Gastroesophageal sphincter (tissue), 4 donors: ENCODE results near the gene SENP7. TPM values are rescaled to one million over a fixed set of nuclear protein-coding genes. Genes with fewer than 3 reads are reported as not detected.
"Not testable (repeated sequence)": the region's sequence is repeated elsewhere in the genome, so short reads cannot be mapped to it uniquely, and the experiment has no call there.

Experiments used
- ATAC-seq: fragments of 150-250 bp; one replicate; pipeline ENCODE4 v1.9.1; 2016; ENCODE audit warnings: mild to moderate bottlenecking, moderate library complexity
- H3K27ac ChIP-seq, 4 donors: fragments of 200-600 bp; sonication (generic) in 3 of 4; 1 replicate in 3 of 4; 2 replicates in 1 of 4; pipeline ENCODE4 v1.5.1; 2016 to 2019
- H3K27me3 ChIP-seq: fragments of 200-600 bp; sonication (generic); one replicate; pipeline ENCODE4 v1.5.1; 2019
- H3K36me3 ChIP-seq, 2 donors: fragments of 200-600 bp; sonication (generic); one replicate each; pipeline ENCODE4 v1.5.1; 2019; ENCODE audit warnings: control low read depth in 1 of 2
- H3K4me1 ChIP-seq, 3 donors: fragments of 200-600 bp; sonication (generic); 1 replicate in 2 of 3; 2 replicates in 1 of 3; pipeline ENCODE4 v1.5.1; 2016 to 2019; ENCODE audit warnings: control low read depth in 2 of 3
- H3K4me3 ChIP-seq, 2 donors: fragments of 200-600 bp; sonication (generic); one replicate each; pipeline ENCODE4 v1.5.1; 2019; ENCODE audit warnings: mild to moderate bottlenecking in 1 of 2, moderate library complexity in 1 of 2
- H3K9me3 ChIP-seq, 3 donors: fragments of 200-600 bp; sonication (generic); one replicate each; pipeline ENCODE4 v1.5.1; 2017 to 2019; ENCODE audit warnings: control low read depth in 2 of 3
- EP300 ChIP-seq: sonication (generic); formaldehyde crosslinking; IDR thresholded peaks from one replicate; pipeline ENCODE4 v1.6.1; 2017; ENCODE audit warnings: antibody characterized with exemption, mild to moderate bottlenecking
- POLR2A ChIP-seq, 2 donors: fragments of 450-650 bp; IDR thresholded peaks; one replicate each; pipeline ENCODE4 v1.6.1; 2017; ENCODE audit warnings: antibody characterized with exemption in 2 of 2, mild to moderate bottlenecking in 2 of 2, moderate library complexity in 1 of 2
- POLR2AphosphoS5 ChIP-seq: sonication (generic); formaldehyde crosslinking; IDR thresholded peaks from one replicate; pipeline ENCODE4 v1.6.1; 2017; ENCODE audit warnings: antibody characterized with exemption
- WGBS, 2 donors: methylation state at CpG; one replicate each; pipeline ENCODE4 v1.1.5; 2018; ENCODE audit warnings: low coverage in 1 of 2; 5-methylcytosine and 5-hydroxymethylcytosine counted together
- total RNA-seq, 4 donors: library from RNA; depleted of rRNA; stranded (reverse); fragments of >200 nt; gene quantifications; one replicate each; pipeline ENCODE4 v1.1.0, GENCODE V29; 2016
- TF ChIP-seq, protein P1 (sequence below), 4 experiments: fragments of 200-600 bp in 2 of 4; fragments of 450-650 bp in 2 of 4; sonication (generic) in 1 of 4; IDR thresholded peaks; one replicate each; pipeline ENCODE4 v1.5.1; 2017 to 2019; ENCODE audit warnings: antibody characterized with exemption in 4 of 4, mild to moderate bottlenecking in 2 of 4, moderate library complexity in 2 of 4

Gene SENP7
- total RNA-seq, 4 donors from 2014 or later: 14.8 to 41.4 (median 23.0) TPM

GRCh38 chr3:101312545-101312944 lies 200.5 kb downstream of the SENP7 start:
- Histone ChIP-seq H3K9me3 (peaks cover 0 to 17% (median 0%) of the 10 kb centered on the region in 3 donors), H3K27me3 (no peaks in the 10 kb centered on the region), H3K36me3 (no peaks in the 10 kb centered on the region), H3K4me1 (peaks cover 3 to 24% (median 5%) of the 10 kb centered on the region in 3 donors), H3K27ac (no peak overlapping the region), H3K4me3 (no peak overlapping the region)
- TF ChIP-seq EP300 (no peak), POLR2AphosphoS5 (no peak), POLR2A (IDR thresholded peaks at IDR 0.05) (no peak)
- TF ChIP-seq, protein P1, sequence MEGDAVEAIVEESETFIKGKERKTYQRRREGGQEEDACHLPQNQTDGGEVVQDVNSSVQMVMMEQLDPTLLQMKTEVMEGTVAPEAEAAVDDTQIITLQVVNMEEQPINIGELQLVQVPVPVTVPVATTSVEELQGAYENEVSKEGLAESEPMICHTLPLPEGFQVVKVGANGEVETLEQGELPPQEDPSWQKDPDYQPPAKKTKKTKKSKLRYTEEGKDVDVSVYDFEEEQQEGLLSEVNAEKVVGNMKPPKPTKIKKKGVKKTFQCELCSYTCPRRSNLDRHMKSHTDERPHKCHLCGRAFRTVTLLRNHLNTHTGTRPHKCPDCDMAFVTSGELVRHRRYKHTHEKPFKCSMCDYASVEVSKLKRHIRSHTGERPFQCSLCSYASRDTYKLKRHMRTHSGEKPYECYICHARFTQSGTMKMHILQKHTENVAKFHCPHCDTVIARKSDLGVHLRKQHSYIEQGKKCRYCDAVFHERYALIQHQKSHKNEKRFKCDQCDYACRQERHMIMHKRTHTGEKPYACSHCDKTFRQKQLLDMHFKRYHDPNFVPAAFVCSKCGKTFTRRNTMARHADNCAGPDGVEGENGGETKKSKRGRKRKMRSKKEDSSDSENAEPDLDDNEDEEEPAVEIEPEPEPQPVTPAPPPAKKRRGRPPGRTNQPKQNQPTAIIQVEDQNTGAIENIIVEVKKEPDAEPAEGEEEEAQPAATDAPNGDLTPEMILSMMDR (IDR thresholded peaks at IDR 0.05): no peak
- no peak for ATAC-seq
- 97 to 100% methylated on average over 2 of the region's 2 CpGs for WGBS, 2 donors

DNA sequence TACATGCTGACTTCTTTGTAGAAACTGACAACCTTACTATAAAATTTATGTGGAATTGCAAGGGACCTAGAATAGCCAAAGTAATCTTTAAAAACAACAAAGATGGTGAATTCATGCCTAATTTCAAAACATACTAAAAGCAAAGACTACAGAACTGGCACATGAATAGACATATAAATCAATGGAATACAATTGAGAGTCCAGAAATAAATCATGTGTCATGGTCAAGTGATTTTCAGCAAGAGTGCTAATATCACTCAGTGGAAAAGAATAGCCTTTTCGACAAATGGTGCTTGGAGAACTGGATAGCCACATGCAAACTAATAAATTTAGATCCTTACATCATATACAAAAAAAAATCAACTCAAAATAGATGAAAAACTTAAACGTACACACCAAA lies 201.3 kb downstream of the SENP7 start:
- H3K27ac ChIP-seq: no peak overlapping the region
- H3K9me3 ChIP-seq: peaks cover 0 to 18% (median 0%) of the 10 kb centered on the region in 3 donors
- TF ChIP-seq POLR2A (IDR thresholded peaks at IDR 0.05) (no peak), POLR2AphosphoS5 (no peak), EP300 (no peak)
- TF ChIP-seq, protein P1 (IDR thresholded peaks at IDR 0.05): no peak
- no peaks in the 10 kb centered on the region for H3K36me3 ChIP-seq
- no peak overlapping the region for H3K4me3 ChIP-seq
- 59 to 72% methylated on average over 2 of the region's 2 CpGs for WGBS, 2 donors
- no peaks in the 10 kb centered on the region for H3K27me3 ChIP-seq
- H3K4me1 ChIP-seq: peaks cover 3 to 24% (median 5%) of the 10 kb centered on the region in 3 donors
- no peak for ATAC-seq

- Histone ChIP-seq H3K4me3 (no peak overlapping the region), H3K36me3 (no peaks in the 10 kb centered on the region), H3K27me3 (no peaks in the 10 kb centered on the region), H3K9me3 (peaks cover 0 to 18% (median 0%) of the 10 kb centered on the region in 3 donors), H3K4me1 (peaks cover 3 to 24% (median 5%) of the 10 kb centered on the region in 3 donors), H3K27ac (peak overlapping the region in 2 of 4 donors; percentile 44 to 55)
- TF ChIP-seq, protein P1 (IDR thresholded peaks at IDR 0.05): no peak
- TF ChIP-seq POLR2A (IDR thresholded peaks at IDR 0.05): no peak
- no peak for TF ChIP-seq EP300
- TF ChIP-seq POLR2AphosphoS5: no peak
- ATAC-seq: no peak
Measured at GRCh38 chr3:101310978-101311375, 202.0 kb downstream of the SENP7 start.

GRCh38 chr3:101308147-101308772 lies 204.8 kb downstream of the SENP7 start:
- Histone ChIP-seq H3K9me3 (peaks cover 0 to 18% (median 0%) of the 10 kb centered on the region in 3 donors), H3K4me1 (peaks cover 3 to 22% (median 5%) of the 10 kb centered on the region in 3 donors)
- H3K36me3 ChIP-seq, H3K27me3 ChIP-seq, H3K4me3 ChIP-seq, ATAC-seq, H3K27ac ChIP-seq: not testable (repeated sequence)

- Histone ChIP-seq H3K4me3 (no peak overlapping the region), H3K36me3 (no peaks in the 10 kb centered on the region), H3K9me3 (peaks cover 0 to 14% (median 0%) of the 10 kb centered on the region in 3 donors)
Measured at GRCh38 chr3:101303836-101304235, 209.2 kb downstream of the SENP7 start.

More at GRCh38 chr3:101303836-101304235, 209.2 kb downstream of the SENP7 start:
- no peak for TF ChIP-seq EP300
- TF ChIP-seq POLR2A (IDR thresholded peaks at IDR 0.05): no peak
- TF ChIP-seq, protein P1 (IDR thresholded peaks at IDR 0.05): no peak
- TF ChIP-seq POLR2AphosphoS5: no peak
- ATAC-seq: no peak
- Histone ChIP-seq H3K27ac (no peak overlapping the region), H3K4me1 (no peaks in the 10 kb centered on the region), H3K27me3 (no peaks in the 10 kb centered on the region)
